Bone marrow (tissue), 2 donors: ENCODE results near the gene LGR4.

ENCODE experiments used
- DNase-seq, 2 donors: peaks; one replicate each; lab custom pipeline; 2025; lab: John Stamatoyannopoulos, UW

LGR4 gene

DNA sequence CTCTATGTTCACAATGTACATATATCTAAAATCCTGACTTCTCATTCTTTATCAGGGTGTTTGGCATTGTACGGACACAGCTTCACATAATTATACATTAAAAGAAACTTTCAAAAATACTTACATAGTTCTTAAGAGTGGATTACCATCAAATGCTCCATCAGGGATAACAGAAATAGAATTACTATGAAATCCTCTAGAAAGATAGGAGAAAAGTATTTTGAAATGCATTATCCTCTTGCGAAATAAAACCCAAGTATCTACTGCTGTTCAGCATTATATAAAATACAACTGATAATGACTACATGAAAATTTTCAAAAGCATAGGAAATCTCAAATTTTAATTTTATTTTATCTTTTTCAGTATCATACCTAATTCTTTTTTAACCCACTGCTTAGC lies 91.8 kb downstream of the LGR4 start:
- no peak for DNase-seq

DNA sequence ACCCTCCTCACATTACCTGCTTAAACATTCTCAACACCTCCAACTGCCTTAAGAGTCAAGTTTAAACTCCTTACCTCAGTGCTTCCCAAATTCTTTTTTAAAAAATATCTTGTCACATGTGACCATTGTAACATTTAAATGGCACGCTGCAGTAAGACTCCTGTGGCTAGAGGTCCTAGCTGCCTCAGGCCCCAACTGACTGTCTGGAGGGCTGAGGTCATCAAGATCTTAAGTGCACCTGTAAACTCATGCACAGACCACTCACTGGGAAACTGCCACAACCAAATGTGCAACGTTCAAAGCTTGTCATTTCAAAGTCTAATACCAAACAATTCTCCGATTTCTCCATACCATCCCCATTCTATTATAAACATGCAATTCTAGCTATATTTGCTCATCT lies 93.1 kb downstream of the LGR4 start:
- no peak for DNase-seq

DNA sequence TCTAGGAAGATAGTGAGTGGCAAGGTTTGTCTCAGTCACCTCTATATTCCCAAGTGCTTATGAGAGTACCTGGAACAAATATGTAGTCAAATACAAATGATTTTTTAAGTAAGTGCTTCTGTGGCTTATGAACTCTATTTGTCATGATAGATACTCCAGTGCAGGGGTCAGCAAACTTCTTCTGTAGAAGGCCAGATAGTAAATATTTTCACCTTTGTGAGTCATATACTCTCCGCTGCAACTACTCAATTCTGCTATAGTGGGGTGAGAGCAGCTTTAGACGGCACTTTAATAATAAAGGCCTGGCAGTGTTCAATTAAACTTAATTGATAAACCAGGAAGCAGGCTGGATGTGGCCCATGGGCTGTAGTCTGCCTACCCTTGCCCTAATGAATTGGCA lies 97.2 kb downstream of the LGR4 start:
- no peak for DNase-seq

DNA sequence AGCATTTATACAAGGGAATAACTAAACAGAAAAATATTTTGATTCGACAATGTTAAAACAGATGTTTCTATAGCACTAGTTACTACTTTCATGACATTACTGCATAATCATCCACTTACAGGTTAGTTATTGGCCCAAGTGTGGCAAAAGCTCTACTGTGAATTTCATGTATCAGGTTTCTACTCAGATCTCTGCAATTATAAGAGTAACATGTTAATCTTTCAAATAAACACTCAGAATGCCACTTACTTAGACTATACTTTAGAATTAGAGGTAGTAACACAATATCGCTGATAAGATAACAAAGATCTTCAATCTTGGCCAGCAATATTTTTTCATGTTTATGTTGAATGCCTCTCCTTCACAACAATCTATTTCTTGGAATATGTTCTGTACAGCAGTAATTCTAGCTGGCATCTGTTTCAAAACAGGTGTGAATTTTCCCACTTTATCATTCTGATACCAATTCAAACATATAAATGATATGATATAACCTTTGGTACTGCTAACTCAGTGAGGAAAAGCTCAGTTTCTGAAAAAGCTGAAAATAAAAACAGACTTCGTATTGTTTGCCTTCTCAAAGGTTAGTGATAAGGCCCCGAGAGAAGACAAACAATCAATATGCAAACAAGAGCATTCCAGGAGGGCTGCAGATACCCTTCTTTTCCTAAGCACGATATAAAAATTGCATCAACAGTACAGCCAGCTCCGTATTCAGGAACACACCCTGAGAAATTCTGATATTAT lies 98.6 kb downstream of the LGR4 start:
- DNase-seq, result no peak

DNA sequence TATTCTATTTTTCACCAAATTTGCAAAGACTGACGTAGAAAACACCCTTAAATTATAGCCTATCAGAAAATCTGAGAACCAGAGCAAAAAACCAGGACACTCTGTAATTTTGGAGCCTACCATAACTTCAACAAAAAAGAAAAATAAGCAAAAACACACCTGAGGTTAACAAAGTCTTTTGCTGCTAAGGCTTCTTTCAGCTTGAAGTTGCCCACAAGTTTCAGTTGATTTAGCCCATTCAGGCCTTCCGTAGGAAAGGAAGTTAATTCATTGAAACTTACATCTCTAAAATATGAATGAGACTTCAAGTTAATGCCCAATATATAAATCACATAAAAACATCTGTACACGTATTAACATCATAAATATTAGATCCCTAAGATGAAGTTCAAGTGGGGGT lies 99.2 kb downstream of the LGR4 start:
- DNase-seq, result no peak

DNA sequence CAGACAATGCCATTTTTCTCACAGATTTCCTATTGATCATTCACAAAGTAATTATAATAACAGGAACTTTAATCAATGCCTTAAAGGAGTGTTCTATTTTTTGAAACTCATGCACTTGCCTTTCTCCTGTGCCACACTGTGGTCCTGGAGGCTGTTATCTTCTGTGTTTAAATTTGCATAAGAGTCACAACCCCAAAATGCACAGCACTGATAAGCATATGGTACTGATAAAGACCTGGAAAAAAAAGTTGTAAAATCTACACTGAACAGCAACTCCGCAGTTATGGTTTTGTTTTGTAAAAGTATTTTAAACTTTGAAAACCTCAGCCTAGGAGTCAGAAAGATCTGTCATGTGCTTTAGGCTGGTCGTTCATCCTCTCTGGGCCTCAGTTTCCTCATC lies 100.4 kb downstream of the LGR4 start:
- DNase-seq, result no peak

DNA sequence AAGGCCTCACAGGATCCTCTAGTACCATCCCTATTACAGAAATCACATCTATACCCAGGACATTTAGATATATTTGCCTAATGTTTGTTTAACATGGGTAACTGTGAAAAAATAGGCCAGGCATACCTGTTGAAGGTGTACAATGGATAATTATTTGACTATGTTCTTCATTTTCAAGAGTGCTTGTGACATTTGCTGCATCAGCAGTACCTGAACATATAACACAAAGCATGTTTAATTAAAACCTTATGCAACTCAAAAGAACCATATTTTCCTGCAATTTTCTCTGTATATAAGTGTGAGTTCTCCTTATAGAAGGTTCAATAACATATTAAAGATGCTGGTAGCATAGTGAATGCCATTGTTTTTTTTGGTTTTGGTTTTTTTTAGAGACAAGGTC lies 101.1 kb downstream of the LGR4 start:
- no peak for DNase-seq

DNA sequence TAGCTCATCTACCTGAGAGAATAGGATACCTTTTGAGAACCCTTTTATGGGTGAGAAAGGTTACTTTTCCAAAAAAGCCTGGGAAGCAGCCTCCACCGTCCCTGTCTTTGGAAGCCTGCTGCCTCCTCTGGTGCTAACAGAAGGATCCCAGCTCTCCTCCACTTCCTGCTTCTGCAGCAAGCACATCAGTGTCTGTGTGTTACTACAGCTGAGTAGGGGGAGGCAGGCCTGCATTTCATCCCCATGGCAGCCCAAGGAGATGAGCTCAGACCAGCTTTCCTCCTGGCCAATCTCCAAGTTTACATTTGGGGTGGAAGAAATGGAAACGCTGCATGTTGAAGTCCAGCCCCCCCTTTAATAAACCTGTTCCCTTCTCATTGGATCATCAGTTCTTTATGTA lies 102.2 kb downstream of the LGR4 start:
- no peak for DNase-seq

DNA sequence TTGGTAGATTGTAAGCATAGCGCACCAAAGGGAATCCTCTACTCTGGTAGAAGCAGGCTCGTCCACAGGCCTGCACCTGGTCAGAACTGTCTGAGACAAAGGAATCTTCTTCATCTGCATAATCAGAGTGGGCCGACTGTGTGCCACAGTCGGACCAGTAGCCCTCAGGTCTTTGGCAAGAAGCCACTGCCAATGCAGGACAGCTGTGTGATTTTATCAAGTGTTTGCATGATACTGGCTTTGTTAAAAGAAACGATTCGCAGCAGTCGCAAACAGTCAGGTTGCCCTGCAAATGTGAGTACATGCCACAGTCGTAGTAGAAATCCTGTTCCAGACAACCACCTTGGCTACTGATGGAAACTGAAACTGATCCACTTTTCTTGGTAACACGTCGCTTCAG lies 104.7 kb downstream of the LGR4 start:
- DNase-seq, result no peak

DNA sequence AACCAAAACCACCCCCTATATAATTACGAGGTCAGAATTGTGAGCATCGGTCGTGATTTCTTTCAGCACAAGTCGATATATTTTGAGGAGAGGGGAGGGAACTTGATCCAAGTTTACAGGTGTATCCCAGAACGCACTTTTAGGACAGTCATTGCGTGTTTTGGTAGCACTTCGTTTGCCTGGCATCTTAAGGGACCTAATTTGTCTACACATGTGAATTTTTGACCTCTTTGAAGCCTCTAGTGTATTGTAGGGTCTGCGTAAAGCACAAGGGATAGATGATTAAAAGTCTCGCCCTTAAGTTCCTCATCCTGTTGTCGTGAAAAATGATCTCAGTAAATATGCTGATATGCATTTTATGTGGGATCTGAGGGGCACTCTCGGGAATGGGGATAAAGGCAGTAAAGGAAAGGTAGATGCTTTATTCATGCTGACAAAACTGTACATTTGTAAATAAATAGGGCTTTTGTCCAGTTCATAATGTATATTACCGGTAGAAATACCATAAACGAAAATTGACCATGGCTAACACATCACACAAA lies 108.9 kb downstream of the LGR4 start:
- no peak for DNase-seq

DNA sequence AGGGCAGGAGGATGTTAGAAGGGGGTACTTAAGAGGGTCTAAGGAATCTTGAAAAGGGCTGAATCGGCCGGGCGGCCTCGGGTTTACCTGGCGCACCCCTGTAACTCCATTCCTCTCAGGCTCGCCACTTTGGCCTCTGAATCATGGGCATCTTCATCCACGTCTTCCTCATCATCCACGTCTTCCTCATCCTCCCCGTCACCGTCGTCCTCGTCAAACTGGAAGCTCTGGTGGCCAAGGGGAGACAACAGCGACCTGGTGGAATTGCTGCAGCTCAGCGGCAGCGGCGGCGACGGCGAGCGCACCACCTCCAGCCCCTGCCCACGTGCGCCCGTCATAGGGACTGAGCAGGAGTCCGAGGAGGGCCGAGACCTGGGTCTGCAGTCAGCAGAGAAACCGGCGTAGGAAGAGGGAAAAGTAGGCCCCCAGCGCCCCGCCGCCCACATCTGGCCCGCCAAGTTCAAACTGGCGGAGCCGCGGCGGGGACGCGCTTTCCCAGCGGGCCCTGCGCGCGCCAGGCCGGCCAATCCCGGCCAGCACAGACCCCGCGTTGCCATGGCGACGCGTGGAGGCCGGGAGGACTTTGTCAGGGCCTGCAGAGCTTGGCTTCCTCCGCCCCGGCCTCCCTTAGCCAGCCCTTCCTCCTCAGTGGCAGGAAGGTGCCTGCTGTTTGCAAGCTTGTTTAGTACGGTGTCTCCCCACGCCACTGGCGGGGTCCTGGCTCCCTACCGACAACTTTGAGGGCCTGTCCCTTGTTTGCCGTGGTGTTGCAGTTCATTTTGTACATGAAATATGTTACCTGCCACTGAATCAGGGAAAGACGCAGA lies 109.6 kb downstream of the LGR4 start, which contains the start of gene CCDC34:
Gene CCDC34 (minus strand): TSS at position 467 of the 827 bp plus-strand sequence. CDS start 21 bp downstream, at position 446.
- DNase-seq, result peak; percentile 56 to 60

DNA sequence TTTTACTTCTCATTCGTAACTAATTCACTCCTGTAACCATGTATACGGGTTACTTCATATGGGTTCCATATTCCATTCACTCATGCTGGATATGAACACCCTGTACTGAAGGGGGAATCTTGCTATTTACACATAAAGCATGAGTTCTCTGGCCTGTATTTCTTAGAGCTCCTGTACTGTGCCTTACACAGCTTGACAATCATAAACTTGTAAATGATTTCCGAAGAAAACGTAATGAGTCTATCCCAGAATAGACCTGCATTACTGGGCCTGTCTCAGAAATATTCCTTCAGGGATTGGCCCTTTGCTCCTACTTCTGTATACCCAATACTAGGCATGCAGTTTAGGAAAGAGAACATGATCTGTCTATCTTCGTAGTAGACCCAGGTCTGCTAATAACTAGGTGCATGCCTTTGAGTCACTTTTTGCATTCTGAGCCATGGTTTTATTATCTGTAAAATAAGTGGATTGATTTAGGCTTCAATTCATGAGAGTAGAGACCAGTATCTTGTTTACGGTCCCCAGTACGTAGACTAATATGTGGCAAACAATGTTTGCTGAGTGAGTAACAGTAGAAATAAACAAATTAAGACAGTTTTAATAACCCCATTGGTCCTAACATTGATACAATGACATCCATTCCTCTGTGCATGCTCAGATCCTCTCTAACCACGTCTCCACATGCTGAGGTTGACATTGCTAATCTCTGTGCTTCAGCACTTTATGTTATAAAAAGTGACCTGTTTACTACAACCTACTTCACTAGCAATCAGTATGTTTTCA lies 110.8 kb downstream of the LGR4 start:
- DNase-seq, result no peak

DNA sequence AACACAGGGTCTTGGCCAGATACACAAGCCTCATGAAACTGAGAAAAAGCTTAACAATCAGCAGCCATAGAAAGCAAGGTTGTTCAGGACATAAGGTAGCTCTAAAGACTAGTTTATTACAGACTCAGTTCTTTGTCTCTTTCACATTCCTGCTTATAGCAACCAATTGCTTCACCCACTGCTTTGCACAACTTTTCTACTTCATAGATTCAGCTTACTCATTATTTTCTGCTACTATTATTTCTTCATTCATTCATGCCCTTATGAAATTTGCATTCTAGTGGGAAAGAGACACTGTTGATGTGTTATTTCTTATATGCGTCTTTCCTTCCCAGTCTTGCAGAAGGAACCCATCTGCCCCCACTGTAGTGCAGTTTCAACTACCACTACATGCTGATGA lies 114.3 kb downstream of the LGR4 start:
- no peak for DNase-seq

DNA sequence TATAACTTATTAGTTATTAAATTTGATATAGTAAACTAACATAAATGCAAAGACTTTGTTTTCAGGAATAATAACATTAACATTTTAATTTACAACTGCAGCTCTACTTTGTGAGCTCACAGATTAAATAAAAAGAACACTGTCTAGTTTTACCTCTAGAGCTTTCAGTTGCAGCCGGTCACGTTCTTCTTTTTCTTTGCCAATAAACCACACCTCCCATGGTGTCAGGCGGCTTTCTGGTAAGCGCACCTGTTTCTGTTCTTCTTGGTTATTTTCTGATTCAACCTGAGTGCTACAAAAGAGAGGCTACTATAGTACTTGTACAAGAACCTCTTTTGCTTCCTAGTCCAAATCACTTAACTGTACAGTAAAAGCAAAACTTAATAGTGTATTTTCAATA lies 115.3 kb downstream of the LGR4 start:
- no peak for DNase-seq

DNA sequence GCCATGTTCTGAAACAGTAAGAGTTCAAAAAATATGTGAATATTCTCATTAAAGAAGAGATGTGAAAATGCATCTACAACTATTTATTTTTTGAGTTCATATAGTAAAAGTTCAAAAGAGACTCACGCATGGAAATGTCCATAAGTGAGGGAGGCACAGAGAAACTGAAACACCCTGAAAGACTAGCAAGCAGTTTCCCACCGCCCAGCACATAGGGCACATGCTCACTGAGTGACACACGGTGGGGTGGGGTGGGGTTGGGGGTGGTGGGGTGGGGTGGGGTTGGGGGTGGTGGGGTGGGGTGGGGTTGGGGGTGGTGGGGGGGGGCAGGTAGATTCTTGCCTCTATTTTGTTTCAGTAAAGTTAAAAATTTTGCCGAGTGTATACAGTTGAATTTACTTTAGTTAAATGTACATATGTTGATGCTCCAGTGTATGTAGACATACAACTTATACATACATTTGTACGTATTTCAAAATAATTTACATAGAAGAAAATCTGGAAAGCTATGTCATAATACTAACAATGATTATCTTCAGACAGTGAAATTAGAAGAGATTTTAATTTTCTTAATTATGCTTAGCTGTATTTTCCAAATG lies 115.9 kb downstream of the LGR4 start:
- DNase-seq, result no peak

DNA sequence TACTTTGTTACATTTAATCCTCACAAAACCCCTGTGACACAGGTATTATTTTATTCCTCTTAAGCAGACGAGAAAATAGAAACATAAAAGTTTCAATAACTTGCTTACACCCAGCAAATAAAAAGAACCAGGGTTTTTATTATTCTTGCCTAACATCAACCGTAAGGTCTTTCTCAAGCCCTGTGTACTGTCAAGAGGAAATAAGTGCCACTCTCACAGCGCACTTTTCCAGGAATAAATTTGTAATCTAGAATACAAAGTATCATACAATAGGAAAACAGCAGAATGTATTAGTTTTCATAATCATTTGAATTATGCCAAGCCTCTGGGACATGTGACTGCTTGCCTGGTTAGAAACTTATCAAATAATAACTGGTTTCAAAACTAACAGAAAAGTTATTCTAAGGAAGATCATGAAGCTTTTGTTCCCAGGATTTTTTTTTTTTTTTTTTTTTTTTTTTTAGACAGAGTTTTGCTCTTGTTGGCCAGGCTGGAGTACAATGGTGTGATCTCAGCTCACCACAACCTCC lies 117.0 kb downstream of the LGR4 start:
- DNase-seq, result no peak

DNA sequence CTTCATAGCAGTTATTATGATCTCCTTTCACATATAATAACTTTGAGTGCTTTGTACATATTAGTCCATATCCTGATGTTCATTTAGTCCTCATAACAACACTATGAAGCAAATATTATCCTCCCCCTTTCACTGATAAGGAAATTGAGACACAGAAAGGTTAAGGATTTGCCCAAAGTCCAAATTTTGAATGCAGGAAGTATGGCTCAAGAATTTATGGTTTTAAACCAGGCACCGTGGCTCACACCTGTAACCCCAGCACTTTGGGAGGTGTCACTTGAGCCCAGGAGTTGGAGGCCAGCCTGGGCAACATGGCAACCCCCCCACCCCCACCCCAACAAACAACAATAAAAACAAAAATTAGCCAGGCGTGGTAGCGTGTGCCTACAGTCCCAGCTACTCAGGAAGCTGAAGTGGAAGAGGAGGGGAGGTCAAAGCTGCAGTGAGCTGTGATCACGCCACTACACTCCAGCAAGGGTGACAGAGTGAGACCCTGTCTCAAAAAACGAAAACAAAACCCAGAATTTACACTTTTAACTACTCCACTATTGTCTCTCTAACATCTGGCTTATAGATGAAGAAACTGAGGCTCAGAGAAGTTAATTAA lies 118.1 kb downstream of the LGR4 start:
- no peak for DNase-seq

DNA sequence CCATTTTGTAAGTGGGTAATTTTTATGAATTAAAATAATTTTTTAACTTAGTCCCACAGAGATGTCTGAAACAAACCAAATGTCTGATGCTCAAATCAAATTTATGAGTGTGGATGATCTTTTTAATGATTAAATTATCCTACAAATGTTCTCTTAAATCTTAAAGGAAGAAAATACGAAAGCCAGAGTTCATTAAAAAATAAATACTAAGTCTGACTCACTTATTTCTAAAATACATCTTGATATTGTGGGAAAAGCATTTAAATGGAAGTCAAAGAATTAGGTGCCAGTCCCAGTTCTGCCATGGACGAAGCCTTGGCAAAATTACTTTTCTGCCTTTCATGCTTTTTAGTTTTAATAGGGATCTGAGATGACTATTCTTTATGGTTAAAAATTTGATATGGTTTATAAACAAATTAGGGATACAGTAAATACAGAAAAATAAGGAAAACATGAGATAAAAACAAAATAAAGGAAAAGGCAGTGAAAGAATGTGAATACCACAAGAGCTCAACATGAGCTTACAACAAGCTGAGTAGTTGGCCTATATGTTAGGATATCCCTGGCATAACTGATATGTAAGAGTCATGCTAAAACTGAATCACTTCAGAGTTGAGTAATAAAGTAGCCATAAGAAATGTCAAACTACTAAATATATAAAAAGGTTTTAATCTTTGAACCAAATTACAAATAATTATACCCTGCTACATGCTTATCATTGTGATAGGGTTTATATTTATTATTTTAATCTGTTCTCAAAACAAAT lies 118.8 kb downstream of the LGR4 start:
- no peak for DNase-seq

DNA sequence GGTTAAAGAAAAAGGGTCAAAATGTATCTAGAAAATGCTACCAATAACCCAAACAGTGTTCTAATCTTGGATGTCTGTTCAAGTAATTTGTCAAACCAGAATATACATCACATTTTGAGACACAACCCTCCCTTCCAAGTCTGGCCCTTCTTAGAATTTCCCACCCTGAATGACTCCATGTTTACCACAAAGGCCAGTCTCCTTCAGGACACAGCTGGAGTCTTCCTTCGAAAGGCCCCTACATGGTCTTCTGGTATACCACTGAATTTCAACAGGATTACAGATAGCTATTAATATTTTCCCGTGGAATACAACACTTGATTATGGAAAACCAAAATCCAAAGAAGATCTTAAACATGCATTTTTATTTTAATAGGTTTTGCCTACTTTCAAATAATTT lies 119.8 kb downstream of the LGR4 start:
- no peak for DNase-seq

DNA sequence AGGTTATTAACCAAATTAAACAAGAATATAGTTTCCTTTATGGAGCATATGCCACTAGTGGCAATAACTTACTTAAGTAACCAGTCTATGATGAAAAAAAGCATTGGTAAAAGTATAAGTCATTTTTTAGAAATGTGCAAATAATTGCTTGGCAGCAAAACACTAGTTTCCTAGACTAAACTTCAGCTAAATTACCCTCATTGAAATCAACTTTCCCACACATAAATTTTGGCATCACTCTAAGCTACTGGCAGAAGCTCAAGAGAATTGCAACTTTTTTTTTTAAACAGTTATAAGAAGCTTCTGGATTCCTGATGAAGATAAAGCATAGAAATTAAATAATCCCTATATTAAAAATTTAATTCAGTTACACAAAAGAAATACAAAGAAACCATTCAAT lies 122.1 kb downstream of the LGR4 start:
- no peak for DNase-seq

DNA sequence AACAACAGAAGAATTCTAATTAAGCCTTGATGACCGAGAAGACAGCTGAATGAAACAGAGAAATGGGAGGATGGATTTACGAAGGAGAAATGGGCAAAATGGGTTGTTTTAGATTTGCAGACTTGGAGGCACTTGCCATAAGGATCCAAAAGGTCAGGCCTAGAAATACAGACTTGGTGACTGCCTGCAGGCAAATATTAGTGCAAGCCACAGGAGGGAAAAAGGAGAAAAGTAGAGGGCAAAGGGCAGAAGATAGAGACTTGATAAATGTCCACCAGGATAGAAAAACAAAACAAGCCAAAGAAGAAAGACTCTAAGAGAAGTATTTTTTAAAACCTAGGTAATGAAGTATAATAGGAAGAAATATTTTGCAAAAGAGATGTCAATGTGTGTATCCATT lies 122.7 kb downstream of the LGR4 start:
- DNase-seq, result no peak
